ENCODE results near the gene EPHB2. TPM values are rescaled to one million over a fixed set of nuclear protein-coding genes. Genes with fewer than 3 reads are reported as not detected.

Gene EPHB2
- polyA plus RNA-seq, 4 donors, result 1.1 to 52.5 (median 15.8) TPM

- 54 to 66% (median 61%) methylated on average over 12 of the region's 12 CpGs for WGBS, 3 donors
- H3K27ac ChIP-seq (ENCODE audit: low read depth in 1 of 3, low read length in 2 of 3), result no peak overlapping the region
- H3K4me1 ChIP-seq (ENCODE audit: control insufficient read depth in 3 of 3, insufficient read depth in 2 of 3, low read depth in 1 of 3, low read length in 2 of 3), result peaks cover 0 to 12% (median 0%) of the 10 kb centered on the region in 3 donors
- H3K27me3 ChIP-seq (ENCODE audit: control insufficient read depth in 3 of 3, insufficient read depth in 3 of 3, low read length in 3 of 3), result no peaks in the 10 kb centered on the region
- no peak for DNase-seq
- peaks cover 0 to 65% (median 0%) of the 10 kb centered on the region in 3 donors for H3K36me3 ChIP-seq (ENCODE audit: control insufficient read depth in 3 of 3, insufficient read depth in 2 of 3, low read depth in 1 of 3, low read length in 3 of 3)
- no peak for FAIRE-seq
- H3K4me3 ChIP-seq (ENCODE audit: low read depth in 1 of 3, low read length in 3 of 3), result no peak overlapping the region
- H3K9me3 ChIP-seq (ENCODE audit: control insufficient read depth in 2 of 2, insufficient read depth in 1 of 2, low read depth in 1 of 2, low read length in 1 of 2), result no peaks in the 10 kb centered on the region
Observed at GRCh38 chr1:22815421-22816066, 104.9 kb downstream of the EPHB2 start.

- Histone ChIP-seq H3K27me3 (ENCODE audit: control insufficient read depth in 3 of 3, insufficient read depth in 3 of 3, low read length in 3 of 3) (no peaks in the 10 kb centered on the region), H3K27ac (ENCODE audit: low read depth in 1 of 3, low read length in 2 of 3) (no peak overlapping the region), H3K9me3 (ENCODE audit: control insufficient read depth in 2 of 2, insufficient read depth in 1 of 2, low read depth in 1 of 2, low read length in 1 of 2) (no peaks in the 10 kb centered on the region), H3K4me3 (ENCODE audit: low read depth in 1 of 3, low read length in 3 of 3) (no peak overlapping the region), H3K36me3 (ENCODE audit: control insufficient read depth in 3 of 3, insufficient read depth in 2 of 3, low read depth in 1 of 3, low read length in 3 of 3) (peaks cover 0 to 58% (median 0%) of the 10 kb centered on the region in 3 donors), H3K4me1 (ENCODE audit: control insufficient read depth in 3 of 3, insufficient read depth in 2 of 3, low read depth in 1 of 3, low read length in 2 of 3) (peaks cover 0 to 12% (median 0%) of the 10 kb centered on the region in 3 donors)
- DNase-seq (no peak), FAIRE-seq (no peak)
- 63 to 75% (median 73%) methylated on average over 9 of the region's 9 CpGs for WGBS, 3 donors
Observed at GRCh38 chr1:22816067-22816775, 105.6 kb downstream of the EPHB2 start.

GRCh38 chr1:22816803-22817202, 106.2 kb downstream of the EPHB2 start:
- no peak for FAIRE-seq
- H3K27ac ChIP-seq (ENCODE audit: low read depth in 1 of 3, low read length in 2 of 3), result no peak overlapping the region
- WGBS, 3 donors, result 69 to 79% (median 73%) methylated on average over 5 of the region's 5 CpGs

GRCh38 chr1:22817462-22817861, 106.8 kb downstream of the EPHB2 start:
- H3K4me1 ChIP-seq (ENCODE audit: control insufficient read depth in 3 of 3, insufficient read depth in 2 of 3, low read depth in 1 of 3, low read length in 2 of 3), result peaks cover 0 to 12% (median 0%) of the 10 kb centered on the region in 3 donors
- H3K27me3 ChIP-seq (ENCODE audit: control insufficient read depth in 3 of 3, insufficient read depth in 3 of 3, low read length in 3 of 3), result no peaks in the 10 kb centered on the region
- H3K4me3 ChIP-seq (ENCODE audit: low read depth in 1 of 3, low read length in 3 of 3), result no peak overlapping the region
- no peak for FAIRE-seq
- H3K9me3 ChIP-seq (ENCODE audit: control insufficient read depth in 2 of 2, insufficient read depth in 1 of 2, low read depth in 1 of 2, low read length in 1 of 2), result no peaks in the 10 kb centered on the region
- H3K36me3 ChIP-seq (ENCODE audit: control insufficient read depth in 3 of 3, insufficient read depth in 2 of 3, low read depth in 1 of 3, low read length in 3 of 3), result peaks cover 0 to 54% (median 0%) of the 10 kb centered on the region in 3 donors
- DNase-seq, result no peak
- no peak overlapping the region for H3K27ac ChIP-seq (ENCODE audit: low read depth in 1 of 3, low read length in 2 of 3)
- WGBS, 3 donors, result 77 to 81% (median 77%) methylated on average over 5 of the region's 5 CpGs

More at GRCh38 chr1:22816803-22817202, 106.2 kb downstream of the EPHB2 start:
- no peaks in the 10 kb centered on the region for H3K27me3 ChIP-seq (ENCODE audit: control insufficient read depth in 3 of 3, insufficient read depth in 3 of 3, low read length in 3 of 3)
- H3K4me1 ChIP-seq (ENCODE audit: control insufficient read depth in 3 of 3, insufficient read depth in 2 of 3, low read depth in 1 of 3, low read length in 2 of 3), result peaks cover 0 to 12% (median 0%) of the 10 kb centered on the region in 3 donors
- H3K9me3 ChIP-seq (ENCODE audit: control insufficient read depth in 2 of 2, insufficient read depth in 1 of 2, low read depth in 1 of 2, low read length in 1 of 2), result no peaks in the 10 kb centered on the region
- DNase-seq, result no peak
- peaks cover 0 to 58% (median 0%) of the 10 kb centered on the region in 3 donors for H3K36me3 ChIP-seq (ENCODE audit: control insufficient read depth in 3 of 3, insufficient read depth in 2 of 3, low read depth in 1 of 3, low read length in 3 of 3)
- no peak overlapping the region for H3K4me3 ChIP-seq (ENCODE audit: low read depth in 1 of 3, low read length in 3 of 3)

- no peaks in the 10 kb centered on the region for H3K9me3 ChIP-seq (ENCODE audit: control insufficient read depth in 2 of 2, insufficient read depth in 1 of 2, low read depth in 1 of 2, low read length in 1 of 2)
- FAIRE-seq, result no peak
- peaks cover 0 to 54% (median 0%) of the 10 kb centered on the region in 3 donors for H3K36me3 ChIP-seq (ENCODE audit: control insufficient read depth in 3 of 3, insufficient read depth in 2 of 3, low read depth in 1 of 3, low read length in 3 of 3)
- peaks cover 0 to 12% (median 0%) of the 10 kb centered on the region in 3 donors for H3K4me1 ChIP-seq (ENCODE audit: control insufficient read depth in 3 of 3, insufficient read depth in 2 of 3, low read depth in 1 of 3, low read length in 2 of 3)
- peak in 1 of 2 donors; percentile 68 for DNase-seq
- H3K27ac ChIP-seq (ENCODE audit: low read depth in 1 of 3, low read length in 2 of 3), result no peak overlapping the region
- no peak overlapping the region for H3K4me3 ChIP-seq (ENCODE audit: low read depth in 1 of 3, low read length in 3 of 3)
- no peaks in the 10 kb centered on the region for H3K27me3 ChIP-seq (ENCODE audit: control insufficient read depth in 3 of 3, insufficient read depth in 3 of 3, low read length in 3 of 3)
- 42 to 64% (median 62%) methylated on average over 11 of the region's 11 CpGs for WGBS, 3 donors
Observed at GRCh38 chr1:22818061-22818770, 107.6 kb downstream of the EPHB2 start.

GRCh38 chr1:22819361-22819760, 108.7 kb downstream of the EPHB2 start:
- WGBS, 3 donors, result 79 to 88% (median 81%) methylated on average over 4 of the region's 4 CpGs
- no peaks in the 10 kb centered on the region for H3K9me3 ChIP-seq (ENCODE audit: control insufficient read depth in 2 of 2, insufficient read depth in 1 of 2, low read depth in 1 of 2, low read length in 1 of 2)
- H3K4me1 ChIP-seq (ENCODE audit: control insufficient read depth in 3 of 3, insufficient read depth in 2 of 3, low read depth in 1 of 3, low read length in 2 of 3), result peaks cover 0 to 12% (median 0%) of the 10 kb centered on the region in 3 donors
- no peaks in the 10 kb centered on the region for H3K27me3 ChIP-seq (ENCODE audit: control insufficient read depth in 3 of 3, insufficient read depth in 3 of 3, low read length in 3 of 3)
- no peak for DNase-seq
- no peak overlapping the region for H3K4me3 ChIP-seq (ENCODE audit: low read depth in 1 of 3, low read length in 3 of 3)
- peaks cover 0 to 49% (median 0%) of the 10 kb centered on the region in 3 donors for H3K36me3 ChIP-seq (ENCODE audit: control insufficient read depth in 3 of 3, insufficient read depth in 2 of 3, low read depth in 1 of 3, low read length in 3 of 3)
- FAIRE-seq, result no peak
- no peak overlapping the region for H3K27ac ChIP-seq (ENCODE audit: low read depth in 1 of 3, low read length in 2 of 3)

- Histone ChIP-seq H3K4me3 (ENCODE audit: low read depth in 1 of 3, low read length in 3 of 3) (no peak overlapping the region), H3K9me3 (ENCODE audit: control insufficient read depth in 2 of 2, insufficient read depth in 1 of 2, low read depth in 1 of 2, low read length in 1 of 2) (no peaks in the 10 kb centered on the region), H3K36me3 (ENCODE audit: control insufficient read depth in 3 of 3, insufficient read depth in 2 of 3, low read depth in 1 of 3, low read length in 3 of 3) (peaks cover 0 to 50% (median 0%) of the 10 kb centered on the region in 3 donors), H3K4me1 (ENCODE audit: control insufficient read depth in 3 of 3, insufficient read depth in 2 of 3, low read depth in 1 of 3, low read length in 2 of 3) (peaks cover 0 to 14% (median 2%) of the 10 kb centered on the region in 3 donors), H3K27ac (ENCODE audit: low read depth in 1 of 3, low read length in 2 of 3) (no peak overlapping the region), H3K27me3 (ENCODE audit: control insufficient read depth in 3 of 3, insufficient read depth in 3 of 3, low read length in 3 of 3) (no peaks in the 10 kb centered on the region)
- DNase-seq (no peak), FAIRE-seq (no peak)
- WGBS, 3 donors, result 49 to 73% (median 69%) methylated on average over 5 of the region's 5 CpGs
Observed at GRCh38 chr1:22821027-22821426, 110.4 kb downstream of the EPHB2 start.

GRCh38 chr1:22822371-22822770, 111.7 kb downstream of the EPHB2 start:
- Histone ChIP-seq H3K27me3 (ENCODE audit: control insufficient read depth in 3 of 3, insufficient read depth in 3 of 3, low read length in 3 of 3) (no peaks in the 10 kb centered on the region), H3K4me3 (ENCODE audit: low read depth in 1 of 3, low read length in 3 of 3) (no peak overlapping the region), H3K4me1 (ENCODE audit: control insufficient read depth in 3 of 3, insufficient read depth in 2 of 3, low read depth in 1 of 3, low read length in 2 of 3) (peaks cover 0 to 26% (median 2%) of the 10 kb centered on the region in 3 donors), H3K36me3 (ENCODE audit: control insufficient read depth in 3 of 3, insufficient read depth in 2 of 3, low read depth in 1 of 3, low read length in 3 of 3) (peaks cover 0 to 48% (median 0%) of the 10 kb centered on the region in 3 donors), H3K27ac (ENCODE audit: low read depth in 1 of 3, low read length in 2 of 3) (no peak overlapping the region), H3K9me3 (ENCODE audit: control insufficient read depth in 2 of 2, insufficient read depth in 1 of 2, low read depth in 1 of 2, low read length in 1 of 2) (no peaks in the 10 kb centered on the region)
- FAIRE-seq (no peak), DNase-seq (no peak)
- 42 to 82% (median 74%) methylated on average over 1 of the region's 1 CpG for WGBS, 3 donors
